H1 (cell line): ENCODE results near the gene DYNC2I2. TPM values are rescaled to one million over a fixed set of nuclear protein-coding genes. Genes with fewer than 3 reads are reported as not detected.

Source experiments
- ASH2L ChIP-seq: fragments of 200-600, 300-600 bp; sonication (generic); IDR thresholded peaks from one replicate; pipeline ENCODE4 v1.7.1; 2017; ENCODE audit warnings: low read length
- BACH1 ChIP-seq: IDR thresholded peaks from 2 replicates; pipeline ENCODE4 v1.6.1; 2012; ENCODE audit warnings: low read length, improper control_type of control experiment
- EZH2 ChIP-seq: fragments of 200-600 bp; sonication (generic); IDR thresholded peaks from 2 replicates; pipeline ENCODE4 v1.7.1; 2012; ENCODE audit warnings: low read depth, mild to moderate bottlenecking, moderate library complexity, low read length, inconsistent platforms; ENCODE audit not compliant: severe bottlenecking
- NRF1 ChIP-seq: IDR thresholded peaks from 2 replicates; pipeline ENCODE4 v1.6.1; 2011; ENCODE audit warnings: mild to moderate bottlenecking, low read depth, low read length, improper control_type of control experiment
- SIN3A ChIP-seq, 2 experiments: IDR thresholded peaks in 1 of 2; conservative IDR thresholded peaks in 1 of 2; 2 replicates each; pipeline ENCODE4 v1.6.1; 2011 to 2012; ENCODE audit warnings: low read length in 2 of 2, improper control_type of control experiment in 1 of 2, low read depth in 1 of 2, mild to moderate bottlenecking in 1 of 2
- TEAD4 ChIP-seq: IDR thresholded peaks from 2 replicates; pipeline ENCODE4 v1.6.1; 2012; ENCODE audit warnings: low read depth, low read length, inconsistent platforms, mixed read lengths
- polyA plus RNA-seq, 7 experiments: library from polyadenylated mRNA; depleted of rRNA in 3 of 7; stranded (reverse) in 5 of 7; unstranded in 2 of 7; fragments of >200 nt in 5 of 7; fragments of 200-250 nt in 2 of 7; gene quantifications; 1 replicate in 5 of 7; 2 replicates in 1 of 7; 4 replicates in 1 of 7; pipeline versions ENCODE4 v1.2.1 to v1.2.3, GENCODE V29; 2011 to 2013; ENCODE audit warnings: missing spikeins in 2 of 7, mixed read lengths in 2 of 7
- total RNA-seq: library from RNA; stranded (reverse); fragmentation: NEBNext Ultra II Directional; extraction: Animal tissue kit (Norgen Biotek cat#: 25700); gene quantifications from 2 replicates; pipeline ENCODE4 v1.2.1, GENCODE V29; 2021
- TF ChIP-seq, protein P1 (sequence below): IDR thresholded peaks from 2 replicates; pipeline ENCODE4 v1.6.1; 2012; ENCODE audit warnings: inconsistent platforms

The DYNC2I2 gene
- total and polyA plus RNA-seq, 2 of the 8 experiments (the other 6 are each of a cell fraction or from before 2014, with no cell fraction given) = 58.0 to 78.5 TPM

DNA sequence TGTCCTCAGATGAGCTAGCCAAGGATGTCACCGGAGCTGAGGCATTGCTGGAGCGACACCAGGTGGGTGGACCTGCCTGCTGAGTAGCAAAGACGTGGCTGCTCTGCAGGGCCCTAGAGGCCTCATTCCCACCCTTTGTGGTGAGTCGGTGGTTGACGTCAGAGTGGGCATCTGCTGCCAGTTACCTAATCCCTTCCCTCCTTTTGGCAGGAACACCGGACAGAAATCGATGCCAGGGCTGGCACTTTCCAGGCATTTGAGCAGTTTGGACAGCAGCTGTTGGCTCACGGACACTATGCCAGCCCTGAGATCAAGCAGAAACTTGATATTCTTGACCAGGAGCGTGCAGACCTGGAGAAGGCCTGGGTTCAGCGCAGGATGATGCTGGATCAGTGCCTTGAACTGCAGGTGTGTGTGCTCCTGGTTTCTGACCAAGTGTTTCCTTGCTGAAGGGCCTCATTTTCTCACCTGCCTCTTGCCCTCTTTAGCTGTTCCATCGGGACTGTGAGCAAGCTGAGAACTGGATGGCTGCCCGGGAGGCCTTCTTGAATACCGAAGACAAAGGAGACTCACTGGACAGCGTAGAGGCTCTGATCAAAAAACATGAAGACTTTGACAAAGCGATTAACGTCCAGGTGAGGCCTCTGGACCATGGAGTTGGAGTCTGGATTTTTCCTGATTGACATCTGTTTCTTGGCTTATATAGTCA lies 48.9 kb downstream of the DYNC2I2 start (continued):
- no peak for TF ChIP-seq ASH2L
- TF ChIP-seq EZH2 = no peak
- TF ChIP-seq NRF1 = no peak
- no peak for TF ChIP-seq BACH1
- no peak for TF ChIP-seq SIN3A (conservative IDR thresholded peaks at IDR 0.05 in 1 of 2, IDR thresholded peaks at IDR 0.05 in 1 of 2; ENCODE audit: low read depth in 1 of 2, low read length in 2 of 2)
- TF ChIP-seq TEAD4 = no peak
- TF ChIP-seq, protein P1, sequence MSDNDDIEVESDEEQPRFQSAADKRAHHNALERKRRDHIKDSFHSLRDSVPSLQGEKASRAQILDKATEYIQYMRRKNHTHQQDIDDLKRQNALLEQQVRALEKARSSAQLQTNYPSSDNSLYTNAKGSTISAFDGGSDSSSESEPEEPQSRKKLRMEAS = no peak
